Neural progenitor cell (in vitro differentiated cells): ENCODE data around the gene RSL1D1. TPM values are rescaled to one million over a fixed set of nuclear protein-coding genes. Genes with fewer than 3 reads are reported as not detected.
"Not testable (repeated sequence)": the region's sequence is repeated elsewhere in the genome, so short reads cannot be mapped to it uniquely, and the experiment has no call there.

Source experiments
- DNase-seq: peaks from one replicate; pipeline ENCODE4 v3.0.0-alpha.2; 2016; ENCODE audit warnings: low spot score
- H2AFZ ChIP-seq: fragments of 200-600 bp; sonication (generic); replicated peaks from 2 replicates; pipeline ENCODE4 v1.6.1; 2016; ENCODE audit warnings: antibody characterized with exemption
- H3F3A ChIP-seq: fragments of 200-600 bp; sonication (generic); 2 replicates; pipeline ENCODE4 v1.6.1; 2016; ENCODE audit warnings: antibody characterized with exemption, low read depth
- H3K27ac ChIP-seq: fragments of 200-600 bp; sonication (generic); 2 replicates; pipeline ENCODE4 v1.5.1; 2016; ENCODE audit warnings: mild to moderate bottlenecking
- H3K27me3 ChIP-seq: fragments of 200-600 bp; sonication (generic); 2 replicates; pipeline ENCODE4 v1.6.1; 2016; ENCODE audit warnings: mild to moderate bottlenecking, moderate library complexity
- H3K36me3 ChIP-seq: fragments of 200-600 bp; sonication (generic); 2 replicates; pipeline ENCODE4 v1.5.1; 2016
- H3K4me1 ChIP-seq: fragments of 200-600 bp; sonication (generic); 2 replicates; pipeline ENCODE4 v1.6.1; 2016; ENCODE audit warnings: mixed run types
- H3K4me2 ChIP-seq: fragments of 200-600 bp; sonication (generic); 2 replicates; pipeline ENCODE4 v1.6.1; 2016
- H3K4me3 ChIP-seq: fragments of 200-600 bp; sonication (generic); 2 replicates; pipeline ENCODE4 v1.5.1; 2016
- H3K79me2 ChIP-seq: fragments of 200-600 bp; sonication (generic); 2 replicates; pipeline ENCODE4 v1.6.1; 2016; ENCODE audit warnings: low read depth
- H3K9ac ChIP-seq: fragments of 200-600 bp; sonication (generic); 2 replicates; pipeline ENCODE4 v1.6.1; 2016
- H3K9me3 ChIP-seq: fragments of 200-600 bp; sonication (generic); 2 replicates; pipeline ENCODE4 v1.5.1; 2016; ENCODE audit warnings: low read depth
- H4K20me1 ChIP-seq: fragments of 200-600 bp; sonication (generic); 2 replicates; pipeline ENCODE4 v1.6.1; 2016; ENCODE audit warnings: low read depth
- H3K27ac Mint-ChIP-seq: 3 replicates; pipeline ENCODE4 v1.8.0; 2021; ENCODE audit warnings: mixed read lengths
- H3K27me3 Mint-ChIP-seq: 2 replicates; pipeline ENCODE4 v1.8.0; 2022; ENCODE audit warnings: low read depth, mild to moderate bottlenecking, inconsistent platforms, moderate library complexity, mixed read lengths; ENCODE audit not compliant: insufficient read depth
- H3K36me3 Mint-ChIP-seq: 3 replicates; pipeline ENCODE4 v1.8.0; 2021; ENCODE audit warnings: mixed read lengths
- H3K4me1 Mint-ChIP-seq: 3 replicates; pipeline ENCODE4 v1.8.0; 2021; ENCODE audit warnings: mixed read lengths
- H3K4me3 Mint-ChIP-seq: 3 replicates; pipeline ENCODE4 v1.8.0; 2021; ENCODE audit warnings: mild to moderate bottlenecking, moderate library complexity, mixed read lengths
- H3K9me3 Mint-ChIP-seq: 3 replicates; pipeline ENCODE4 v1.8.0; 2020; ENCODE audit warnings: mixed read lengths
- CTCF ChIP-seq: fragments of 200-600 bp; sonication (generic); IDR thresholded peaks from 2 replicates; pipeline ENCODE4 v1.5.1; 2017; ENCODE audit warnings: antibody characterized with exemption, mild to moderate bottlenecking
- EZH2 ChIP-seq: fragments of 200-600 bp; sonication (generic); IDR thresholded peaks from 2 replicates; pipeline ENCODE4 v1.6.1; 2017; ENCODE audit warnings: antibody characterized with exemption, mild to moderate bottlenecking, moderate library complexity
- EZH2phosphoT487 ChIP-seq: fragments of 200-600 bp; sonication (generic); IDR thresholded peaks from 2 replicates; pipeline ENCODE4 v1.6.1; 2017; ENCODE audit warnings: antibody characterized with exemption
- total RNA-seq: library from RNA; depleted of rRNA; stranded (reverse); fragments of >200 nt; gene quantifications from 2 replicates; pipeline ENCODE4 v1.2.3, GENCODE V29; 2015; ENCODE audit warnings: low replicate concordance

RSL1D1 gene
- total RNA-seq, 1 donor from 2014 or later: 384 TPM

- Mint-ChIP-seq H3K27ac (no peak overlapping the region), H3K9me3 (no peaks in the 10 kb centered on the region), H3K36me3 (no peaks in the 10 kb centered on the region), H3K4me1 (no peaks in the 10 kb centered on the region), H3K4me3 (no peak overlapping the region), H3K27me3 (peaks cover 3% of the 10 kb centered on the region)
- DNase-seq: no peak
- H3K9me3 ChIP-seq: no peaks in the 10 kb centered on the region
- H3K27ac ChIP-seq: no peak overlapping the region
- H2AFZ ChIP-seq: no peak overlapping the region
- no peaks in the 10 kb centered on the region for H3K36me3 ChIP-seq
- H3K4me3 ChIP-seq: no peak overlapping the region
- no peaks in the 10 kb centered on the region for H4K20me1 ChIP-seq
- no peaks in the 10 kb centered on the region for H3K79me2 ChIP-seq
- no peak overlapping the region for H3K4me2 ChIP-seq
- no peaks in the 10 kb centered on the region for H3K4me1 ChIP-seq
- no peaks in the 10 kb centered on the region for H3F3A ChIP-seq
- no peak for TF ChIP-seq CTCF
- TF ChIP-seq EZH2: no peak
- TF ChIP-seq EZH2phosphoT487: no peak
- no peaks in the 10 kb centered on the region for H3K27me3 ChIP-seq
- H3K9ac ChIP-seq: no peak overlapping the region
Observed at GRCh38 chr16:11816123-11816522, 35.2 kb downstream of the RSL1D1 start.

- H3K4me3 ChIP-seq, H3K9ac ChIP-seq, H3F3A ChIP-seq, DNase-seq, H3K4me2 ChIP-seq, H3K9me3 ChIP-seq, H3K27ac Mint-ChIP-seq, H3K4me1 Mint-ChIP-seq, H3K36me3 ChIP-seq, H3K27ac ChIP-seq, H2AFZ ChIP-seq, H3K4me1 ChIP-seq, H3K36me3 Mint-ChIP-seq, H3K27me3 ChIP-seq, H3K27me3 Mint-ChIP-seq, H3K79me2 ChIP-seq, H3K4me3 Mint-ChIP-seq, H4K20me1 ChIP-seq, H3K9me3 Mint-ChIP-seq: not testable (repeated sequence)
Observed at GRCh38 chr16:11814800-11815199, 36.5 kb downstream of the RSL1D1 start.

GRCh38 chr16:11806721-11807120 is 44.6 kb downstream of the RSL1D1 start:
- Histone ChIP-seq H2AFZ (no peak overlapping the region), H3F3A (no peaks in the 10 kb centered on the region), H3K79me2 (no peaks in the 10 kb centered on the region), H3K4me1 (no peaks in the 10 kb centered on the region), H3K4me3 (no peak overlapping the region), H3K4me2 (no peak overlapping the region), H3K27me3 (no peaks in the 10 kb centered on the region), H3K9ac (no peak overlapping the region), H4K20me1 (no peaks in the 10 kb centered on the region), H3K27ac (no peak overlapping the region), H3K9me3 (no peaks in the 10 kb centered on the region), H3K36me3 (no peaks in the 10 kb centered on the region)
- no peak for TF ChIP-seq EZH2phosphoT487
- no peak for TF ChIP-seq EZH2
- TF ChIP-seq CTCF: no peak
- DNase-seq: no peak
- Mint-ChIP-seq H3K9me3 (peaks cover 2% of the 10 kb centered on the region), H3K27ac (no peak overlapping the region), H3K27me3 (no peaks in the 10 kb centered on the region), H3K4me3 (no peak overlapping the region), H3K4me1 (peaks cover 2% of the 10 kb centered on the region), H3K36me3 (no peaks in the 10 kb centered on the region)

GRCh38 chr16:11805556-11805955 is 45.8 kb downstream of the RSL1D1 start:
- Mint-ChIP-seq H3K4me3 (no peak overlapping the region), H3K36me3 (no peaks in the 10 kb centered on the region), H3K4me1 (peaks cover 2% of the 10 kb centered on the region), H3K9me3 (peaks cover 2% of the 10 kb centered on the region), H3K27me3 (no peaks in the 10 kb centered on the region), H3K27ac (no peak overlapping the region)
- H3K27me3 ChIP-seq: no peaks in the 10 kb centered on the region
- no peak for DNase-seq
- H3K9ac ChIP-seq: no peak overlapping the region
- no peak overlapping the region for H2AFZ ChIP-seq
- no peaks in the 10 kb centered on the region for H4K20me1 ChIP-seq
- no peaks in the 10 kb centered on the region for H3K4me1 ChIP-seq
- no peaks in the 10 kb centered on the region for H3K36me3 ChIP-seq
- no peaks in the 10 kb centered on the region for H3K9me3 ChIP-seq
- H3K4me2 ChIP-seq: no peak overlapping the region
- no peak overlapping the region for H3K4me3 ChIP-seq
- no peaks in the 10 kb centered on the region for H3F3A ChIP-seq
- no peaks in the 10 kb centered on the region for H3K79me2 ChIP-seq
- H3K27ac ChIP-seq: no peak overlapping the region
- TF ChIP-seq CTCF: no peak
- TF ChIP-seq EZH2phosphoT487: no peak
- TF ChIP-seq EZH2: no peak
